Natural killer cell (primary cell): ENCODE measurements around the gene KRTAP5-8. TPM values are rescaled to one million over a fixed set of nuclear protein-coding genes. Genes with fewer than 3 reads are reported as not detected.

ENCODE experiments used
- ATAC-seq, 3 donors: fragments of 150-1000 bp in 2 of 3; fragments of 200-7000 bp in 1 of 3; cut with Tn5 transposase; 1 replicate in 1 of 3; 2 replicates in 2 of 3; pipeline ENCODE4 v1.10.0; 2021; ENCODE audit warnings: mild to moderate bottlenecking in 2 of 3, moderate library complexity in 2 of 3
- DNase-seq, 2 donors: peaks; one replicate each; pipeline versions ENCODE4 v3.0.0 to v3.0.0-alpha.2; 2013 to 2021; ENCODE audit warnings: mixed read lengths in 1 of 2
- H3K27ac ChIP-seq: one replicate; pipeline ENCODE4 v1.5.1; 2013; ENCODE audit warnings: mild to moderate bottlenecking, low read length
- H3K27me3 ChIP-seq: one replicate; pipeline ENCODE4 v1.6.1; 2013; ENCODE audit warnings: low read length; ENCODE audit not compliant: control insufficient read depth, insufficient read depth
- H3K36me3 ChIP-seq: one replicate; pipeline ENCODE4 v1.6.1; 2013; ENCODE audit warnings: low read length; ENCODE audit not compliant: control insufficient read depth, insufficient read depth
- H3K4me1 ChIP-seq: one replicate; pipeline ENCODE4 v1.6.1; 2013; ENCODE audit warnings: low read length; ENCODE audit not compliant: control insufficient read depth, insufficient read depth
- H3K4me3 ChIP-seq: one replicate; pipeline ENCODE4 v1.5.1; 2013; ENCODE audit warnings: low read length
- H3K9me3 ChIP-seq: one replicate; pipeline ENCODE4 v1.6.1; 2013; ENCODE audit warnings: low read length; ENCODE audit not compliant: control insufficient read depth, insufficient read depth
- H3K27ac Mint-ChIP-seq, 2 donors: one replicate each; pipeline ENCODE4 v1.8.0; 2022; ENCODE audit warnings: mild to moderate bottlenecking in 2 of 2, mixed read lengths in 2 of 2, moderate library complexity in 1 of 2
- H3K27me3 Mint-ChIP-seq, 2 donors: one replicate each; pipeline ENCODE4 v1.8.0; 2022; ENCODE audit warnings: low read depth in 2 of 2, mixed read lengths in 2 of 2
- H3K36me3 Mint-ChIP-seq: one replicate; pipeline ENCODE4 v1.8.0; 2022; ENCODE audit warnings: mixed read lengths
- H3K4me1 Mint-ChIP-seq, 2 donors: one replicate each; pipeline ENCODE4 v1.8.0; 2022; ENCODE audit warnings: mixed read lengths in 2 of 2
- H3K4me3 Mint-ChIP-seq: one replicate; pipeline ENCODE4 v1.8.0; 2022; ENCODE audit warnings: mild to moderate bottlenecking, moderate library complexity, mixed read lengths
- H3K9me3 Mint-ChIP-seq, 2 donors: one replicate each; pipeline ENCODE4 v1.8.0; 2022; ENCODE audit warnings: mixed read lengths in 2 of 2
- WGBS: methylation state at CpG from one replicate; pipeline ENCODE4 v1.1.7; 2013; ENCODE audit warnings: missing lambda C conversion rate; ENCODE audit not compliant: insufficient coverage; 5-methylcytosine and 5-hydroxymethylcytosine counted together
- intact Hi-C: fragments of 100-400 bp; cut with micrococcal nuclease; formaldehyde crosslinking; loops from one replicate; pipeline ENCODE4 v1.14.2; 2022
- total RNA-seq, 4 donors: library from RNA; stranded (reverse); fragments of 120-200 nt in 1 of 4; gene quantifications; one replicate each; pipeline versions ENCODE4 v1.2.3 to v1.2.4, GENCODE V29; 2013 to 2022
- TF ChIP-seq, protein P1 (sequence below): fragments of 200-600 bp; IDR thresholded peaks from one replicate; pipeline ENCODE4 v1.8.0; 2022; ENCODE audit warnings: antibody characterized with exemption

KRTAP5-8 gene
- total RNA-seq, 3 donors from 2014 or later (not counting 1 experiment from before 2014, with no cell fraction given): not detected

GRCh38 chr11:71544525-71545214 is 6.8 kb downstream of the KRTAP5-8 start:
- Histone ChIP-seq H3K4me1 (no peaks in the 10 kb centered on the region), H3K36me3 (no peaks in the 10 kb centered on the region), H3K4me3 (no peak overlapping the region), H3K27ac (no peak overlapping the region), H3K9me3 (no peaks in the 10 kb centered on the region), H3K27me3 (no peaks in the 10 kb centered on the region)
- intact Hi-C loops: no loop called here
- TF ChIP-seq, protein P1, sequence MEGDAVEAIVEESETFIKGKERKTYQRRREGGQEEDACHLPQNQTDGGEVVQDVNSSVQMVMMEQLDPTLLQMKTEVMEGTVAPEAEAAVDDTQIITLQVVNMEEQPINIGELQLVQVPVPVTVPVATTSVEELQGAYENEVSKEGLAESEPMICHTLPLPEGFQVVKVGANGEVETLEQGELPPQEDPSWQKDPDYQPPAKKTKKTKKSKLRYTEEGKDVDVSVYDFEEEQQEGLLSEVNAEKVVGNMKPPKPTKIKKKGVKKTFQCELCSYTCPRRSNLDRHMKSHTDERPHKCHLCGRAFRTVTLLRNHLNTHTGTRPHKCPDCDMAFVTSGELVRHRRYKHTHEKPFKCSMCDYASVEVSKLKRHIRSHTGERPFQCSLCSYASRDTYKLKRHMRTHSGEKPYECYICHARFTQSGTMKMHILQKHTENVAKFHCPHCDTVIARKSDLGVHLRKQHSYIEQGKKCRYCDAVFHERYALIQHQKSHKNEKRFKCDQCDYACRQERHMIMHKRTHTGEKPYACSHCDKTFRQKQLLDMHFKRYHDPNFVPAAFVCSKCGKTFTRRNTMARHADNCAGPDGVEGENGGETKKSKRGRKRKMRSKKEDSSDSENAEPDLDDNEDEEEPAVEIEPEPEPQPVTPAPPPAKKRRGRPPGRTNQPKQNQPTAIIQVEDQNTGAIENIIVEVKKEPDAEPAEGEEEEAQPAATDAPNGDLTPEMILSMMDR: no peak
- Mint-ChIP-seq H3K9me3 (no peaks in the 10 kb centered on the region), H3K27me3 (peaks cover 24 to 26% of the 10 kb centered on the region in 2 donors), H3K36me3 (no peaks in the 10 kb centered on the region), H3K27ac (no peak overlapping the region), H3K4me3 (no peak overlapping the region), H3K4me1 (peaks cover 7 to 17% of the 10 kb centered on the region in 2 donors)
- WGBS: 91% methylated on average over 4 of the region's 6 CpGs
- no peak for DNase-seq
- no peak for ATAC-seq

GRCh38 chr11:71545405-71545966 is 7.7 kb downstream of the KRTAP5-8 start:
- peaks cover 24 to 26% of the 10 kb centered on the region in 2 donors for H3K27me3 Mint-ChIP-seq

DNA sequence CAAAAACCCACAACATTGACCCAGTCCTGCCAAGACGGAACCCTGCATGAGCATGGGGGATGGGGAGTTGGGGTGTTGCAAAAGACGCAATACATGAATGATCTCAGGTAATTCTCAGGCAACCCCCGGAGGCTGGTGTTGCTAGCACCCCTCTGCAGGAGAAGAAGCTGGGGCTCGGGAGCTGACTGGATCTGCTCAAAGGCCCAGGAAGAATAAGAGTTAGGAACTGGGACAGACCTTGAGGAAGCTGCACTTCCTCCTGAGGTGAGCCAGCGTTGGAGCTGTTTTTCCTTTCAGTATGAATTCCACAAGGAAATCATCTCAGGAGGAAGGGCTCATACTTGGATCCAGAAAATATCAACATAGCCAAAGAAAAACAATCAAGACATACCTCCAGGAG is 10.3 kb downstream of the KRTAP5-8 start, which contains the start of gene KRTAP5-9:
TSS of gene KRTAP5-9 (plus strand) at position 301 of the 400 bp plus-strand sequence. CDS start 238 bp downstream, outside the sequence.
- H3K4me1 Mint-ChIP-seq: peaks cover 7 to 14% of the 10 kb centered on the region in 2 donors
- Histone ChIP-seq H3K9me3 (no peaks in the 10 kb centered on the region), H3K4me1 (no peaks in the 10 kb centered on the region), H3K4me3 (no peak within 1 kb of the TSS), H3K27ac (no peak within 1 kb of the TSS), H3K36me3 (no peaks in the 10 kb centered on the region), H3K27me3 (no peaks in the 10 kb centered on the region)
- no peaks in the 10 kb centered on the region for H3K36me3 Mint-ChIP-seq
- intact Hi-C loops: no loop called here
- no peak within 1 kb of the TSS for H3K4me3 Mint-ChIP-seq
- TF ChIP-seq, protein P1: no peak
- ATAC-seq (no peak), DNase-seq (no peak)
- peaks cover 18 to 33% of the 10 kb centered on the region in 2 donors for H3K27me3 Mint-ChIP-seq
- no peaks in the 10 kb centered on the region for H3K9me3 Mint-ChIP-seq
- WGBS: 90% methylated on average over 5 of the region's 5 CpGs
- H3K27ac Mint-ChIP-seq: no peak within 1 kb of the TSS

More at GRCh38 chr11:71545405-71545966, 7.7 kb downstream of the KRTAP5-8 start:
- no peaks in the 10 kb centered on the region for H3K4me1 ChIP-seq
- H3K27ac Mint-ChIP-seq: no peak overlapping the region
- ATAC-seq (no peak), DNase-seq (no peak)
- 86% methylated on average over 12 of the region's 12 CpGs for WGBS
- H3K4me3 Mint-ChIP-seq: no peak overlapping the region
- peaks cover 7 to 17% of the 10 kb centered on the region in 2 donors for H3K4me1 Mint-ChIP-seq
- TF ChIP-seq, protein P1: no peak
- no peaks in the 10 kb centered on the region for H3K27me3 ChIP-seq
- H3K27ac ChIP-seq: no peak overlapping the region
- H3K36me3 Mint-ChIP-seq: no peaks in the 10 kb centered on the region
- intact Hi-C loops: no loop called here
- H3K9me3 Mint-ChIP-seq: no peaks in the 10 kb centered on the region
- no peaks in the 10 kb centered on the region for H3K9me3 ChIP-seq
- no peak overlapping the region for H3K4me3 ChIP-seq
- no peaks in the 10 kb centered on the region for H3K36me3 ChIP-seq
